GM12874 (cell line): ENCODE results near the gene WDR31.

Experiments used
- TF ChIP-seq, protein P1 (sequence below): IDR thresholded peaks from 2 replicates; pipeline ENCODE4 v1.5.1; 2011; ENCODE audit warnings: low read depth, mild to moderate bottlenecking, control low read depth, low read length, moderate library complexity; ENCODE audit not compliant: insufficient read depth

Gene WDR31

DNA sequence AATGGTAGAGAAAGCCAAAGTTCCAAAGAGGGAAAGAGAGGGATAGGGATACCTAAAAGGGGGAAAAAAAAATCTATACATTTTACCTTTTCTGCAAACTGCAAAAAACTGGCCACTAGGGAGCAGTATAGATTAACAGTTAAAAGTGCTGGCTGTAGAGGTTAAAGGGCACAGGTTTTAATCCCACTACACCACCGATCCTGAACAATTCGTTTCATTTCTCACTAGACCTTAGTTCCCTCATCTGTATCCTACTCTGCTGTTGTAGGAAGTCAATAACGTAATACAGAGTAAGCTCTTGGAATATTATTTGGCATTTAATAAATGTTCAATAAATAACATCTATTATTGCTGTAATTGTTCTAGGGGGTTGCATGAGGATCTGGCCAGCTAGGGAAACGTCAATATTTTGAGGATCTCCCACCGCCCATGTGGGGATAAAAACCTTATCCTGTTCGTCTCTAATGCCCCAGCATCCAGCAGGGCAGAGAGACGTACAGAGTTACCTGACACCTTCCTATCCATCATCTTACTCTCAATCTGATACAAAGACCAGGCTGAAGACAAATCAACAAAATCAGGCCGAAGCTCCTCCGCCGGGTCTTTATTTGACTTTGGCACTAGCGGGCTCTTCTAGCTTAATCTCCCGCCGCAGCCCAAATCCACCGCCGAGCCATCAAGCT, 65.5 kb downstream of the WDR31 start:
- TF ChIP-seq, protein P1, sequence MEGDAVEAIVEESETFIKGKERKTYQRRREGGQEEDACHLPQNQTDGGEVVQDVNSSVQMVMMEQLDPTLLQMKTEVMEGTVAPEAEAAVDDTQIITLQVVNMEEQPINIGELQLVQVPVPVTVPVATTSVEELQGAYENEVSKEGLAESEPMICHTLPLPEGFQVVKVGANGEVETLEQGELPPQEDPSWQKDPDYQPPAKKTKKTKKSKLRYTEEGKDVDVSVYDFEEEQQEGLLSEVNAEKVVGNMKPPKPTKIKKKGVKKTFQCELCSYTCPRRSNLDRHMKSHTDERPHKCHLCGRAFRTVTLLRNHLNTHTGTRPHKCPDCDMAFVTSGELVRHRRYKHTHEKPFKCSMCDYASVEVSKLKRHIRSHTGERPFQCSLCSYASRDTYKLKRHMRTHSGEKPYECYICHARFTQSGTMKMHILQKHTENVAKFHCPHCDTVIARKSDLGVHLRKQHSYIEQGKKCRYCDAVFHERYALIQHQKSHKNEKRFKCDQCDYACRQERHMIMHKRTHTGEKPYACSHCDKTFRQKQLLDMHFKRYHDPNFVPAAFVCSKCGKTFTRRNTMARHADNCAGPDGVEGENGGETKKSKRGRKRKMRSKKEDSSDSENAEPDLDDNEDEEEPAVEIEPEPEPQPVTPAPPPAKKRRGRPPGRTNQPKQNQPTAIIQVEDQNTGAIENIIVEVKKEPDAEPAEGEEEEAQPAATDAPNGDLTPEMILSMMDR: peak; percentile 54

GRCh38 chr9:113269871-113270270, 70.2 kb downstream of the WDR31 start:
- TF ChIP-seq, protein P1: no peak

- TF ChIP-seq, protein P1: no peak
Observed at GRCh38 chr9:113269355-113269754, 70.7 kb downstream of the WDR31 start.

GRCh38 chr9:113267911-113268566, 72.0 kb downstream of the WDR31 start:
- TF ChIP-seq, protein P1: no peak

DNA sequence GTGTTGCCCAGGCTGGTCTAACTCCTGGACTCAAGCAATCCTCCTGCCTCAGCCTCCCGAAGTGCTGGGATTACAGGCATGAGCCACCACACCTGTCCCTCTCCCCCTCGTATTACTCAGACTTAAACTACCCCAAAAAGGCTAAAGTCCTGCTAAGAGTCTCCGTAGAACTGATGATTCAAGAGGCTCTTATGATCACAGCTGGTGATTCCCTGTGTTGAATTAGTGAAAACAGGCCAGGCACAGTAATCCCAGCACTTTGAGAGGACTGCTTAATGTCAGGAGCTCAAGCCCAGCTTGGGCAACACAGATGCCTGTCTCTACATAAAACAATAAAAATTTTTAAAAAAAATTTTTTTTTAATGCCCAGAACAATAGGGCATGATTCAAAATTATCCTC, 73.9 kb downstream of the WDR31 start:
- TF ChIP-seq, protein P1: no peak
